ENCODE data around the gene CAMKK1. TPM values are rescaled to one million over a fixed set of nuclear protein-coding genes. Genes with fewer than 3 reads are reported as not detected.

The CAMKK1 gene
- total RNA-seq, 1 donor from 2014 or later, result 5.2 TPM

GRCh38 chr17:3919123-3919624, 26.3 kb upstream of the CAMKK1 start:
- intact Hi-C loops (cut with DNase I), result loop anchor here (5.0 kb wide), 1 partner anchor 58 kb away; no protein-coding TSS in a partner anchor
- no peak for DNase-seq (ENCODE audit: low spot score)

GRCh38 chr17:3918372-3919122, 25.7 kb upstream of the CAMKK1 start:
- intact Hi-C loops (cut with DNase I), result loop anchor here (5.0 kb wide), 1 partner anchor 59 kb away; no protein-coding TSS in a partner anchor
- DNase-seq (ENCODE audit: low spot score), result no peak

- intact Hi-C loops (cut with DNase I), result loop anchor here (5.0 kb wide), 1 partner anchor 60 kb away; no protein-coding TSS in a partner anchor
- no peak for DNase-seq (ENCODE audit: low spot score)
Measured at GRCh38 chr17:3917391-3917931, 24.6 kb upstream of the CAMKK1 start.

- no peak for DNase-seq (ENCODE audit: low spot score)
- intact Hi-C loops (cut with DNase I), result loop anchor here (5.0 kb wide), 1 partner anchor 60 kb away; no protein-coding TSS in a partner anchor
Measured at GRCh38 chr17:3916825-3917224, 24.0 kb upstream of the CAMKK1 start.

GRCh38 chr17:3915995-3916696, 23.3 kb upstream of the CAMKK1 start, which contains the start of gene P2RX1:
TSS of gene P2RX1 (minus strand) at chr17:3916465. CDS start at chr17:3916225, 240 bp downstream.
- no peak for DNase-seq (ENCODE audit: low spot score)
- intact Hi-C loops (cut with DNase I), result loop anchor here (2.0 to 5.0 kb wide), 3 partner anchors 61 to 157 kb away; no protein-coding TSS in a partner anchor

GRCh38 chr17:3915581-3915994, 22.7 kb upstream of the CAMKK1 start:
- DNase-seq (ENCODE audit: low spot score), result no peak
- intact Hi-C loops (cut with DNase I), result loop anchor here (2.0 to 5.0 kb wide), 3 partner anchors 62 to 157 kb away; no protein-coding TSS in a partner anchor

- intact Hi-C loops (cut with DNase I), result loop anchor here (1.0 to 5.0 kb wide), 4 partner anchors 13 to 159 kb away; no protein-coding TSS in a partner anchor
- no peak for DNase-seq (ENCODE audit: low spot score)
Measured at GRCh38 chr17:3914312-3914670, 21.4 kb upstream of the CAMKK1 start.

GRCh38 chr17:3913531-3914311, 20.9 kb upstream of the CAMKK1 start:
- intact Hi-C loops (cut with DNase I), result loop anchor here (1.0 to 5.0 kb wide), 4 partner anchors 14 to 159 kb away; no protein-coding TSS in a partner anchor
- DNase-seq (ENCODE audit: low spot score), result peak; percentile 95

- no peak for DNase-seq (ENCODE audit: low spot score)
- intact Hi-C loops (cut with DNase I), result loop anchor here (5.0 kb wide), 1 partner anchor 51 kb away; no protein-coding TSS in a partner anchor
Measured at GRCh38 chr17:3912827-3913226, 20.0 kb upstream of the CAMKK1 start.

- no peak for DNase-seq (ENCODE audit: low spot score)
- intact Hi-C loops (cut with DNase I), result loop anchor here (5.0 kb wide), 1 partner anchor 49 kb away; no protein-coding TSS in a partner anchor
Measured at GRCh38 chr17:3911271-3912053, 18.6 kb upstream of the CAMKK1 start.

- intact Hi-C loops (cut with DNase I), result loop anchor here (5.0 kb wide), 1 partner anchor 48 kb away; no protein-coding TSS in a partner anchor
Measured at GRCh38 chr17:3910420-3911270, 17.8 kb upstream of the CAMKK1 start.

GRCh38 chr17:3909257-3909656, 16.4 kb upstream of the CAMKK1 start:
- DNase-seq (ENCODE audit: low spot score), result no peak
- intact Hi-C loops (cut with DNase I), result no loop called here

More at GRCh38 chr17:3910420-3911270, 17.8 kb upstream of the CAMKK1 start:
- DNase-seq (ENCODE audit: low spot score), result no peak

- no peak for DNase-seq (ENCODE audit: low spot score)
- intact Hi-C loops (cut with DNase I), result no loop called here
Measured at GRCh38 chr17:3907483-3908216, 14.8 kb upstream of the CAMKK1 start.

- intact Hi-C loops (cut with DNase I), result no loop called here
- DNase-seq (ENCODE audit: low spot score), result no peak
Measured at GRCh38 chr17:3906881-3907280, 14.0 kb upstream of the CAMKK1 start.

GRCh38 chr17:3905017-3905520, 12.2 kb upstream of the CAMKK1 start:
- no peak for DNase-seq (ENCODE audit: low spot score)
- intact Hi-C loops (cut with DNase I), result no loop called here

- intact Hi-C loops (cut with DNase I), result no loop called here
- DNase-seq (ENCODE audit: low spot score), result no peak
Measured at GRCh38 chr17:3904501-3904900, 11.6 kb upstream of the CAMKK1 start.
